ENCODE results near the gene ELP2. TPM values are rescaled to one million over a fixed set of nuclear protein-coding genes. Genes with fewer than 3 reads are reported as not detected.

ELP2 gene
- total RNA-seq, 1 experiment from 2014 or later: 54.2 TPM

- TF ChIP-seq CTCF (conservative IDR thresholded peaks at IDR 0.05) (no peak), EZH2 (IDR thresholded peaks at IDR 0.05; ENCODE audit: low read depth) (no peak)
- H3K9me3 ChIP-seq (ENCODE audit: insufficient read depth, low read depth): no peaks in the 10 kb centered on the region
- ChIA-PET POLR2A (ENCODE audit: unreplicated experiment) (no interaction called here), CTCF (no interaction called here)
- no peaks in the 10 kb centered on the region for H3K79me2 ChIP-seq (ENCODE audit: low read depth)
- no peaks in the 10 kb centered on the region for H3K9me2 ChIP-seq (ENCODE audit: insufficient read depth)
- H2AFZ ChIP-seq: no peak overlapping the region
- intact Hi-C loops (cut with micrococcal nuclease; ENCODE audit: unreplicated experiment): no loop called here
- H3K27ac ChIP-seq: no peak overlapping the region
- H3K36me3 ChIP-seq (ENCODE audit: low read depth): 0 out of 2 replicates have a peak, but pooled peaks cover 4% of the 10 kb centered on the region
- H3F3A ChIP-seq (ENCODE audit: insufficient read depth, low read depth): no peaks in the 10 kb centered on the region
- H3K4me2 ChIP-seq: no peak overlapping the region
- no peaks in the 10 kb centered on the region for H4K20me1 ChIP-seq (ENCODE audit: insufficient read depth)
- BruUV-seq (replicated peaks): no TSS peak
- H3K27me3 ChIP-seq (ENCODE audit: insufficient read depth, low read depth): no peaks in the 10 kb centered on the region
- DNase-seq: no peak
- no peak overlapping the region for H3K4me3 ChIP-seq
- H3K4me1 ChIP-seq (replicated peaks; ENCODE audit: insufficient read depth): no peaks in the 10 kb centered on the region
These were observed 13.7 kb downstream of the ELP2 start for GRCh38 chr18:36143391-36143790.

DNA sequence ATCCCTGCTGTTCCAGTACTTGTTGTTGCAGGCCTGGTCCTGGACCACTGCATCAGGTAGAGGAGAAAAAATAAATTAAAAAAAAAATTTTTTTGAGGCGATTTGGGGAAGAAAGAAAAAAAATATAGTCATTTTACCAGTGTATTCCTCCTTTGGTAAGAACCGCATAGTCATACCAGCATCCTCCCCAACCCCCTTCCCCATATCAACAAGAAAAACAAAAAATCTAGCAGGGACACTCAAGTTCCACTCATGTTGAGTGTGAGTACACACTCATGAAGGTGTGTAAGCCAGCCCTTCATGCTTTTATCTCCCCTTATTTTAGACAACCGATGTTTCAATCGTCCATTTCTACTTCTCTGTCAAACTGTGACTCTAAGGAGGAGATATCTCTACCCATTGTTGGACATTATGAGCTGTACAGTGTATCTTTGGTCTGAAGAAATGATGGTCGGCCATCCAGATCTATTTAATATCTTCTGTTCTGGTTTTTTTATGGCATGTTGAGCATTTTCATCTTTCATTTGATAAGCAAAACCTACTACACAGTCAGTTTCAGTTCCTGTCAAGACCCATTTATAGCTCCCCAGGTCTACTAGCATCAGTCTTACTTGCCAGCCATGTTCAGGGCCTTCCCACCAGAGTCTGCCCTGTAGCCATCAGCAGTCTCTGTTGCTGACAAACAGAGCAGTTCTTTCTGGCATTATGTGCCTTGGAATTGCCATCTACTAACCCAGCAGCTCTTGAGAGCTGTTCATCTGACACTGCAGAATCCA, 20.0 kb downstream of the ELP2 start:
- ChIA-PET POLR2A (ENCODE audit: unreplicated experiment) (interaction anchor here (0.7 kb wide), 1 partner anchor 24 kb away, joined by 3 read pairs; no protein-coding TSS in a partner anchor), CTCF (no interaction called here)
- no peak for DNase-seq
- Histone ChIP-seq H2AFZ (no peak overlapping the region), H3F3A (ENCODE audit: insufficient read depth, low read depth) (no peaks in the 10 kb centered on the region), H3K9me3 (ENCODE audit: insufficient read depth, low read depth) (no peaks in the 10 kb centered on the region), H3K4me2 (no peak overlapping the region), H4K20me1 (ENCODE audit: insufficient read depth) (no peaks in the 10 kb centered on the region), H3K36me3 (ENCODE audit: low read depth) (0 out of 2 replicates have a peak, but pooled peaks cover 4% of the 10 kb centered on the region), H3K79me2 (ENCODE audit: low read depth) (no peaks in the 10 kb centered on the region), H3K9me2 (ENCODE audit: insufficient read depth) (no peaks in the 10 kb centered on the region), H3K27ac (no peak overlapping the region), H3K4me1 (replicated peaks; ENCODE audit: insufficient read depth) (no peaks in the 10 kb centered on the region), H3K27me3 (ENCODE audit: insufficient read depth, low read depth) (no peaks in the 10 kb centered on the region), H3K4me3 (no peak overlapping the region)
- TF ChIP-seq EZH2 (IDR thresholded peaks at IDR 0.05; ENCODE audit: low read depth): no peak
- TF ChIP-seq CTCF (conservative IDR thresholded peaks at IDR 0.05): no peak
- intact Hi-C loops (cut with micrococcal nuclease; ENCODE audit: unreplicated experiment): no loop called here
- BruUV-seq (replicated peaks): no TSS peak

DNA sequence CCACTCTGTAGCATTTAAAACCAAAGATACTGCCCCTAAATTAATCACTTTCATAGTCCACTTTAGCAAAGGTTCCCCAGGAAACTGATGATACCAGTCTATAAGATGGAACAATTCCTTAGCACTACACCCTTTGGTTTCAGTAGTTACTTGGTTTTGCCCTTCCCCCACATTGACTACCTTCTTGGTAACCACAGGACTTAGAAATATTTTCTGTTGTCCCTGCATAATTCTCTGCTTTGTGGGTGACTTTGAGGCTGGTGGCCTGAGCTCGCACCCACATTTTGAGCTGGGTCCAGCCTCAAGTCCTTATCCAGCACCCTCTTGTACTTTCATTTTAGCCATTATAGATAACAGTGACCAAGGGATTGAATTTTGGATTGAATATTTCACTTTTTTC, 23.1 kb downstream of the ELP2 start:
- H3K4me1 ChIP-seq (replicated peaks; ENCODE audit: insufficient read depth): no peaks in the 10 kb centered on the region
- intact Hi-C loops (cut with micrococcal nuclease; ENCODE audit: unreplicated experiment): no loop called here
- H2AFZ ChIP-seq: no peak overlapping the region
- H3K4me2 ChIP-seq: no peak overlapping the region
- no peaks in the 10 kb centered on the region for H3K27me3 ChIP-seq (ENCODE audit: insufficient read depth, low read depth)
- ChIA-PET POLR2A (ENCODE audit: unreplicated experiment) (no interaction called here), CTCF (no interaction called here)
- H3K9me3 ChIP-seq (ENCODE audit: insufficient read depth, low read depth): no peaks in the 10 kb centered on the region
- no peaks in the 10 kb centered on the region for H3F3A ChIP-seq (ENCODE audit: insufficient read depth, low read depth)
- no peak overlapping the region for H3K4me3 ChIP-seq
- H3K36me3 ChIP-seq (ENCODE audit: low read depth): no peaks in the 10 kb centered on the region
- no peaks in the 10 kb centered on the region for H4K20me1 ChIP-seq (ENCODE audit: insufficient read depth)
- DNase-seq: no peak
- H3K79me2 ChIP-seq (ENCODE audit: low read depth): no peaks in the 10 kb centered on the region
- H3K27ac ChIP-seq: no peak overlapping the region
- TF ChIP-seq CTCF (conservative IDR thresholded peaks at IDR 0.05) (no peak), EZH2 (IDR thresholded peaks at IDR 0.05; ENCODE audit: low read depth) (no peak)
- no peaks in the 10 kb centered on the region for H3K9me2 ChIP-seq (ENCODE audit: insufficient read depth)
- BruUV-seq (replicated peaks): no TSS peak
